Measurements from ENCODE around the gene VEGFB. TPM values are rescaled to one million over a fixed set of nuclear protein-coding genes. Genes with fewer than 3 reads are reported as not detected.

Gene VEGFB
- total and polyA plus RNA-seq, 2 of the 8 experiments (the other 6 are each of a cell fraction or from before 2014, with no cell fraction given): 9.3 to 49.6 TPM

DNA sequence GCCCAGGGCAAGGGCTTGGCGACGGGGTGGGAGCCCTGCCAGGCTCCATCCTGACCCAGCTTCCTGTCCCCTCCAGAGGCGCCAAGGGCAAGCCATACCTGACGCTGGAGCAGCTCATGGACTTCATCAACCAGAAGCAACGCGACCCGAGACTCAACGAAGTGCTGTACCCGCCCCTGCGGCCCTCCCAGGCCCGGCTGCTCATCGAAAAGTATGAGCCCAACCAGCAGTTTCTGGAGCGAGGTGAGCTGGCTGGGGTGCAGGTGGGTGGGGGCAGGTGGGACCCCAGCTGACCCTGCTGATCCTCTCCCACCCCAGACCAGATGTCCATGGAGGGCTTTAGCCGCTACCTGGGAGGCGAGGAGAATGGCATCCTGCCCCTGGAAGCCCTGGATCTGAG is 21.9 kb downstream of the VEGFB start:
- no peak overlapping the region for H4K5ac ChIP-seq (ENCODE audit: insufficient read length, low read depth, low read length)
- no peak overlapping the region for H3K9ac ChIP-seq (replicated peaks in 1 of 4; ENCODE audit: extremely low read depth in 1 of 4, low read depth in 3 of 4, low read length in 3 of 4)
- H4K91ac ChIP-seq (replicated peaks; ENCODE audit: insufficient read length, low read length): no peak overlapping the region
- CTCF ChIA-PET (ENCODE audit: partially characterized antibody): interaction anchor here (0.9 to 5.9 kb wide), 3 partner anchors 9 to 52 kb away, joined by 3 to 62 read pairs (median 3); partner anchors contain the start of gene FERMT3
- no peak overlapping the region for H3K27ac ChIP-seq (ENCODE audit: low read depth, low read length)
- H3K23ac ChIP-seq (ENCODE audit: insufficient read length): no peak overlapping the region
- H3K4me2 ChIP-seq (ENCODE audit: insufficient read depth in 1 of 2, low read depth in 2 of 2, low read length in 2 of 2): no peak overlapping the region
- H2AK5ac ChIP-seq (ENCODE audit: low read depth, low read length): no peak overlapping the region
- H4K20me1 ChIP-seq (replicated peaks in 1 of 2; ENCODE audit: control insufficient read depth in 1 of 2, insufficient read depth in 2 of 2, low read length in 2 of 2): peaks cover 10 to 24% of the 10 kb centered on the region in 2 experiments
- no peaks in the 10 kb centered on the region for H3K27me3 ChIP-seq (replicated peaks in 1 of 4; ENCODE audit: control insufficient read depth in 3 of 4, extremely low read depth in 1 of 4, insufficient read depth in 3 of 4, low read length in 3 of 4)
- no peak overlapping the region for H3K14ac ChIP-seq (ENCODE audit: insufficient read length)
- peaks cover 0 to 23% of the 10 kb centered on the region in 2 experiments; a peak in 1 of 4 replicates for H3K79me2 ChIP-seq (ENCODE audit: control insufficient read depth in 1 of 2, insufficient read depth in 2 of 2, low read length in 2 of 2)
- no peak overlapping the region for H2BK12ac ChIP-seq (ENCODE audit: low read depth, low read length)
- no peak overlapping the region for H3K4me3 ChIP-seq (ENCODE audit: extremely low read depth in 1 of 4, insufficient read depth in 2 of 4, low read depth in 3 of 4, low read length in 4 of 4)
- no peak overlapping the region for H2BK20ac ChIP-seq (ENCODE audit: low read length)
- no peak overlapping the region for H3K4ac ChIP-seq (replicated peaks; ENCODE audit: insufficient read length, low read depth, low read length)
- peaks cover 20 to 59% (median 35%) of the 10 kb centered on the region in 4 experiments for H3K36me3 ChIP-seq (ENCODE audit: control insufficient read depth in 2 of 4, insufficient read depth in 4 of 4, low read length in 3 of 4)
- H2BK15ac ChIP-seq (ENCODE audit: low read length): no peak overlapping the region
- no peak overlapping the region for H2BK5ac ChIP-seq (ENCODE audit: low read depth, low read length)
- 93% methylated on average over 15 of the region's 15 CpGs; no CpG with 5 or more reads in 1 of the 2 experiments for WGBS, 2 experiments (ENCODE audit: extremely low coverage in 1 of 2, insufficient coverage in 1 of 2, insufficient read length in 1 of 2, insufficient replicate concordance in 2 of 2, low coverage in 1 of 2, low lambda C conversion rate in 2 of 2, missing lambda C conversion rate in 1 of 2)
- no peak overlapping the region for H3K56ac ChIP-seq (replicated peaks; ENCODE audit: insufficient read length, low read depth, low read length)
- H3K9me3 ChIP-seq (ENCODE audit: insufficient read depth in 2 of 2, low read depth in 1 of 2, low read length in 1 of 2): no peaks in the 10 kb centered on the region
- H3K4me1 ChIP-seq (replicated peaks in 1 of 4; ENCODE audit: control insufficient read depth in 3 of 4, insufficient read depth in 4 of 4, low read length in 3 of 4): peaks cover 0 to 9% (median 4%) of the 10 kb centered on the region in 4 experiments; a peak in 3 of 7 replicates
- FAIRE-seq (no peak), DNase-seq (ENCODE audit: low read depth in 1 of 2, low spot score in 2 of 2) (no peak)
- H3K23me2 ChIP-seq (ENCODE audit: low read depth, low read length): peaks cover 7% of the 10 kb centered on the region; the same call in 1 of the 2 replicates
- no peak overlapping the region for H2BK120ac ChIP-seq (replicated peaks; ENCODE audit: low read depth, low read length)
- no peak overlapping the region for H2AFZ ChIP-seq (ENCODE audit: low read length)
- POLR2A ChIA-PET (ENCODE audit: partially characterized antibody): interaction anchor here (0.7 to 7.1 kb wide), 3 partner anchors 11 to 25 kb away, joined by 3 to 101 read pairs (median 36); partner anchors contain the start of gene PPP1R14B
- H3K79me1 ChIP-seq (ENCODE audit: low read depth, low read length): peaks cover 2% of the 10 kb centered on the region; the same call in 1 of the 2 replicates
- no peak overlapping the region for H3K18ac ChIP-seq (ENCODE audit: extremely low read depth, low read length)
- no peak overlapping the region for H4K8ac ChIP-seq (ENCODE audit: extremely low read depth, insufficient read depth, low read length)
- no peak for TF ChIP-seq SP2 (IDR thresholded peaks at IDR 0.05; ENCODE audit: low read length)
- no peak for TF ChIP-seq BRCA1 (IDR thresholded peaks at IDR 0.05; ENCODE audit: low read depth, low read length)
- no peak for TF ChIP-seq NANOG (IDR thresholded peaks at IDR 0.05; ENCODE audit: insufficient read depth, low read depth, low read length, poor library complexity, severe bottlenecking)
- no peak for TF ChIP-seq POLR2A (IDR thresholded peaks at IDR 0.05; ENCODE audit: control extremely low read depth in 1 of 2, low read depth in 2 of 2, low read length in 2 of 2)
- TF ChIP-seq, protein P1, sequence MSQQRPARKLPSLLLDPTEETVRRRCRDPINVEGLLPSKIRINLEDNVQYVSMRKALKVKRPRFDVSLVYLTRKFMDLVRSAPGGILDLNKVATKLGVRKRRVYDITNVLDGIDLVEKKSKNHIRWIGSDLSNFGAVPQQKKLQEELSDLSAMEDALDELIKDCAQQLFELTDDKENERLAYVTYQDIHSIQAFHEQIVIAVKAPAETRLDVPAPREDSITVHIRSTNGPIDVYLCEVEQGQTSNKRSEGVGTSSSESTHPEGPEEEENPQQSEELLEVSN (IDR thresholded peaks at IDR 0.05): no peak
- no peak for TF ChIP-seq POLR2AphosphoS5 (IDR thresholded peaks at IDR 0.05; ENCODE audit: low read depth, low read length)
- no peak for TF ChIP-seq SIN3A (conservative IDR thresholded peaks at IDR 0.05 in 1 of 2, IDR thresholded peaks at IDR 0.05 in 1 of 2; ENCODE audit: low read depth in 1 of 2, low read length in 2 of 2)
- no peak for TF ChIP-seq ASH2L (IDR thresholded peaks at IDR 0.05; ENCODE audit: low read length)
- no peak for TF ChIP-seq RNF2 (IDR thresholded peaks at IDR 0.05; ENCODE audit: borderline replicate concordance, low read depth, low read length, missing control alignments, poor library complexity, severe bottlenecking)
- no peak for TF ChIP-seq EP300 (IDR thresholded peaks at IDR 0.05; ENCODE audit: borderline replicate concordance in 1 of 2, low read depth in 2 of 2, low read length in 2 of 2)
- TF ChIP-seq RXRA (IDR thresholded peaks at IDR 0.05; ENCODE audit: insufficient read depth, low read depth, low read length): no peak
- TF ChIP-seq SUZ12 (IDR thresholded peaks at IDR 0.05; ENCODE audit: low read length): no peak
- no peak for TF ChIP-seq CHD2 (IDR thresholded peaks at IDR 0.05; ENCODE audit: low read length)

All from H1 (cell line).